ENCODE results near the gene CTBP1. TPM values are rescaled to one million over a fixed set of nuclear protein-coding genes. Genes with fewer than 3 reads are reported as not detected.

CTBP1 gene
- polyA plus RNA-seq, 3 donors = 21.3 to 226 (median 42.1) TPM

- Mint-ChIP-seq H3K27me3 (ENCODE audit: low read depth in 3 of 3) (peaks cover 43 to 70% (median 68%) of the 10 kb centered on the region in 3 donors), H3K4me3 (peak overlapping the region in 1 of 2 donors; percentile 56), H3K4me1 (peaks cover 12% of the 10 kb centered on the region), H3K9me3 (peaks cover 0 to 15% (median 2%) of the 10 kb centered on the region in 7 donors), H3K36me3 (peaks cover 2 to 11% of the 10 kb centered on the region in 2 donors), H3K27ac (no peak overlapping the region)
- Histone ChIP-seq H3K79me2 (ENCODE audit: insufficient read depth, low read length) (no peaks in the 10 kb centered on the region), H3K4me1 (ENCODE audit: control insufficient read depth in 1 of 2, insufficient read depth in 2 of 2, low read length in 2 of 2) (peaks cover 19 to 24% of the 10 kb centered on the region in 2 donors), H3K4me3 (replicated peaks in 1 of 3; ENCODE audit: low read depth in 2 of 3, low read length in 3 of 3) (no peak overlapping the region), H3K27me3 (ENCODE audit: control insufficient read depth in 2 of 2, insufficient read depth in 2 of 2, low read length in 2 of 2) (peaks cover 23 to 63% of the 10 kb centered on the region in 2 donors), H3K9me3 (replicated peaks in 1 of 2; ENCODE audit: control insufficient read depth in 1 of 2, insufficient read depth in 1 of 2, low read length in 2 of 2) (peaks cover 0 to 14% of the 10 kb centered on the region in 2 donors), H2AFZ (ENCODE audit: insufficient read depth, low read depth, low read length, poor library complexity, severe bottlenecking) (no peak overlapping the region), H3K36me3 (replicated peaks in 1 of 2; ENCODE audit: control insufficient read depth in 1 of 2, insufficient read depth in 2 of 2, low read length in 2 of 2) (no peaks in the 10 kb centered on the region), H4K20me1 (ENCODE audit: insufficient read depth, low read length) (no peaks in the 10 kb centered on the region), H3K9ac (ENCODE audit: insufficient read depth, low read length, poor library complexity, severe bottlenecking) (no peak overlapping the region), H3K27ac (ENCODE audit: low read depth in 1 of 2, low read length in 2 of 2) (no peak overlapping the region), H3K4me2 (replicated peaks; ENCODE audit: extremely low read depth, low read length, poor library complexity, severe bottlenecking) (no peak overlapping the region)
- no peak for DNase-seq
- TF ChIP-seq CTCF (IDR thresholded peaks at IDR 0.05) = no peak
- intact Hi-C loops (cut with micrococcal nuclease) = loop anchor here in 1 of 2 donors (5.0 kb wide), 1 partner anchor 41 kb away; no protein-coding TSS in a partner anchor
- 67% methylated on average over 20 of the region's 20 CpGs for WGBS (ENCODE audit: insufficient coverage)
Observed at GRCh38 chr4:1172971-1173757, 75.8 kb downstream of the CTBP1 start.

GRCh38 chr4:1172228-1172851 lies 76.6 kb downstream of the CTBP1 start, which contains the start of gene SPON2:
Gene SPON2, minus strand, starts transcription at chr4:1172583.
- Histone ChIP-seq H3K27ac (ENCODE audit: low read depth in 1 of 2, low read length in 2 of 2) (no peak within 1 kb of the TSS), H3K4me1 (ENCODE audit: control insufficient read depth in 1 of 2, insufficient read depth in 2 of 2, low read length in 2 of 2) (peaks cover 24 to 31% of the 10 kb centered on the region in 2 donors), H4K20me1 (ENCODE audit: insufficient read depth, low read length) (no peaks in the 10 kb centered on the region), H3K4me3 (replicated peaks in 1 of 3; ENCODE audit: low read depth in 2 of 3, low read length in 3 of 3) (peak within 1 kb of the TSS in 2 of 3 experiments; percentile 24 to 50), H3K27me3 (ENCODE audit: control insufficient read depth in 2 of 2, insufficient read depth in 2 of 2, low read length in 2 of 2) (peaks cover 23 to 68% of the 10 kb centered on the region in 2 donors), H3K9ac (ENCODE audit: insufficient read depth, low read length, poor library complexity, severe bottlenecking) (peak within 1 kb of the TSS; percentile 12), H3K4me2 (replicated peaks; ENCODE audit: extremely low read depth, low read length, poor library complexity, severe bottlenecking) (peak within 1 kb of the TSS; percentile 77), H3K36me3 (replicated peaks in 1 of 2; ENCODE audit: control insufficient read depth in 1 of 2, insufficient read depth in 2 of 2, low read length in 2 of 2) (no peaks in the 10 kb centered on the region), H2AFZ (ENCODE audit: insufficient read depth, low read depth, low read length, poor library complexity, severe bottlenecking) (peak within 1 kb of the TSS; percentile 59), H3K79me2 (ENCODE audit: insufficient read depth, low read length) (no peaks in the 10 kb centered on the region), H3K9me3 (replicated peaks in 1 of 2; ENCODE audit: control insufficient read depth in 1 of 2, insufficient read depth in 1 of 2, low read length in 2 of 2) (peaks cover 0 to 14% of the 10 kb centered on the region in 2 donors)
- no peak for TF ChIP-seq CTCF (IDR thresholded peaks at IDR 0.05)
- Mint-ChIP-seq H3K4me3 (peak within 1 kb of the TSS; percentile 74 to 91), H3K9me3 (peaks cover 0 to 15% (median 2%) of the 10 kb centered on the region in 7 donors), H3K27me3 (ENCODE audit: low read depth in 3 of 3) (peaks cover 47 to 77% (median 72%) of the 10 kb centered on the region in 3 donors), H3K4me1 (peaks cover 17% of the 10 kb centered on the region), H3K27ac (peak within 1 kb of the TSS in 1 of 7 donors; percentile 30), H3K36me3 (peaks cover 2 to 11% of the 10 kb centered on the region in 2 donors)
- DNase-seq = peak in 1 of 3 donors; percentile 15
- intact Hi-C loops (cut with micrococcal nuclease) = loop anchor here in 1 of 2 donors (5.0 kb wide), 1 partner anchor 40 kb away; no protein-coding TSS in a partner anchor
- 5% methylated on average over 46 of the region's 54 CpGs for WGBS (ENCODE audit: insufficient coverage)
